A673 (cell line): ENCODE measurements around the gene PPP3R2. TPM values are rescaled to one million over a fixed set of nuclear protein-coding genes. Genes with fewer than 3 reads are reported as not detected.

Source experiments
- BruUV-seq: library from RNA; stranded (reverse); fragments of 400-500 nt; replicated peaks from 2 replicates; lab custom pipeline; 2021; lab: Mats Ljungman, UMichigan
- CTCF ChIA-PET: fragments of 300-600 bp; sonication (Branson Sonifier 250); formaldehyde crosslinking; loops from one replicate; lab custom pipeline; 2022; ENCODE audit warnings: antibody characterized with exemption; lab: Charles Lee
- POLR2A ChIA-PET: fragments of 300-600 bp; sonication (Branson Sonifier 250); formaldehyde crosslinking; loops from one replicate; lab custom pipeline; 2022; ENCODE audit warnings: antibody characterized with exemption; ENCODE audit not compliant: low non-redundant PET; lab: Charles Lee
- DNase-seq: peaks from one replicate; pipeline ENCODE4 v3.0.0-alpha.2; 2015; ENCODE audit warnings: low spot score
- H3K27ac ChIP-seq: fragments of 200-600 bp; sonication (generic); 2 replicates; pipeline ENCODE4 v1.5.1; 2016; ENCODE audit warnings: mixed run types, low read depth, mild to moderate bottlenecking, mixed read lengths, antibody characterized with exemption, low read length; ENCODE audit not compliant: poor library complexity, severe bottlenecking
- H3K27me3 ChIP-seq: fragments of 200-600 bp; sonication (generic); replicated peaks from 2 replicates; pipeline ENCODE4 v1.6.1; 2017; ENCODE audit warnings: mixed run types, low read depth, mild to moderate bottlenecking, mixed read lengths, antibody characterized with exemption, low read length; ENCODE audit not compliant: insufficient read depth, poor library complexity
- H3K36me3 ChIP-seq: fragments of 200-600 bp; sonication (generic); 2 replicates; pipeline ENCODE4 v1.6.1; 2016; ENCODE audit warnings: mixed run types, mild to moderate bottlenecking, mixed read lengths, antibody characterized with exemption, low read length; ENCODE audit not compliant: insufficient read depth, poor library complexity, severe bottlenecking
- H3K4me1 ChIP-seq: fragments of 200-600 bp; sonication (generic); 2 replicates; pipeline ENCODE4 v1.6.1; 2017; ENCODE audit warnings: mixed run types, mild to moderate bottlenecking, mixed read lengths, antibody characterized with exemption, low read length; ENCODE audit not compliant: insufficient read depth, poor library complexity, severe bottlenecking
- H3K4me3 ChIP-seq: fragments of 200-600 bp; sonication (generic); 2 replicates; pipeline ENCODE4 v1.5.1; 2016; ENCODE audit warnings: low read depth, mixed run types, mild to moderate bottlenecking, mixed read lengths, low read length; ENCODE audit not compliant: poor library complexity, severe bottlenecking
- H3K9me3 ChIP-seq: fragments of 200-600 bp; sonication (generic); 2 replicates; pipeline ENCODE4 v1.6.1; 2016; ENCODE audit warnings: mixed run types, low read depth, mild to moderate bottlenecking, mixed read lengths, antibody characterized with exemption, low read length; ENCODE audit not compliant: poor library complexity, severe bottlenecking
- EZH2 ChIP-seq: fragments of 200-600 bp; sonication (generic); IDR thresholded peaks from 2 replicates; pipeline ENCODE4 v1.6.1; 2017; ENCODE audit warnings: borderline replicate concordance, low read depth, mild to moderate bottlenecking, mixed read lengths, antibody characterized with exemption, low read length; ENCODE audit not compliant: poor library complexity, severe bottlenecking
- intact Hi-C: fragments of 100-400 bp; cut with micrococcal nuclease; formaldehyde crosslinking; loops from one replicate; pipeline ENCODE4 v1.10.0; 2022; ENCODE audit not compliant: unreplicated experiment
- total RNA-seq: library from RNA; stranded (reverse); gene quantifications from 2 replicates; pipeline ENCODE4 v1.2.3, GENCODE V29; 2021
- TF ChIP-seq, protein P1 (sequence below): fragments of 300-800, 200-600 bp; sonication (generic); conservative IDR thresholded peaks from 2 replicates; pipeline ENCODE4 v1.5.1; 2017; ENCODE audit warnings: low read depth, mild to moderate bottlenecking, antibody characterized with exemption, low read length, moderate library complexity, mixed read lengths

The PPP3R2 gene
- total RNA-seq, 1 experiment from 2014 or later = not detected

DNA sequence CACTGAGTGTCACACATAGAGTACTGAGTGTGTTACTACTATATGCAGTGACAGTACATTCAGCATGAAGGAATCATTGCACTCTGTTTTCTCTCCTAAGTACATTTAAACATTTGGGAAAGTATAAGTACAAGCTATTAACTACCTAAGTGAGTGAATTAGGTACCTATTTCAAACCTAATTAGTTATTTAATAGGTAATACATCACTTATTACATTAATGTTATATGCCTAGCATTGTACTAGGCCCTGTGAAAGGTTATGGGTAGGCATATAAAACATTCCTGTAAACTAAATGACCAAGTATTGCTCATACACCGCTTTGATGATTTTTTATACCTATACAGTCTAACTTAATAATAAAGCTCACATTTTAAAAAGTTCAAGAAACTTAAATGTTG, 25.7 kb upstream of the PPP3R2 start:
- ChIA-PET POLR2A (no interaction called here), CTCF (no interaction called here)
- Histone ChIP-seq H3K9me3 (no peaks in the 10 kb centered on the region), H3K27ac (no peak overlapping the region), H3K27me3 (no peaks in the 10 kb centered on the region), H3K36me3 (no peaks in the 10 kb centered on the region), H3K4me3 (no peak overlapping the region), H3K4me1 (no peaks in the 10 kb centered on the region)
- no peak for DNase-seq
- TF ChIP-seq, protein P1, sequence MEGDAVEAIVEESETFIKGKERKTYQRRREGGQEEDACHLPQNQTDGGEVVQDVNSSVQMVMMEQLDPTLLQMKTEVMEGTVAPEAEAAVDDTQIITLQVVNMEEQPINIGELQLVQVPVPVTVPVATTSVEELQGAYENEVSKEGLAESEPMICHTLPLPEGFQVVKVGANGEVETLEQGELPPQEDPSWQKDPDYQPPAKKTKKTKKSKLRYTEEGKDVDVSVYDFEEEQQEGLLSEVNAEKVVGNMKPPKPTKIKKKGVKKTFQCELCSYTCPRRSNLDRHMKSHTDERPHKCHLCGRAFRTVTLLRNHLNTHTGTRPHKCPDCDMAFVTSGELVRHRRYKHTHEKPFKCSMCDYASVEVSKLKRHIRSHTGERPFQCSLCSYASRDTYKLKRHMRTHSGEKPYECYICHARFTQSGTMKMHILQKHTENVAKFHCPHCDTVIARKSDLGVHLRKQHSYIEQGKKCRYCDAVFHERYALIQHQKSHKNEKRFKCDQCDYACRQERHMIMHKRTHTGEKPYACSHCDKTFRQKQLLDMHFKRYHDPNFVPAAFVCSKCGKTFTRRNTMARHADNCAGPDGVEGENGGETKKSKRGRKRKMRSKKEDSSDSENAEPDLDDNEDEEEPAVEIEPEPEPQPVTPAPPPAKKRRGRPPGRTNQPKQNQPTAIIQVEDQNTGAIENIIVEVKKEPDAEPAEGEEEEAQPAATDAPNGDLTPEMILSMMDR = no peak
- TF ChIP-seq EZH2 = no peak
- no TSS peak for BruUV-seq
- intact Hi-C loops = no loop called here

DNA sequence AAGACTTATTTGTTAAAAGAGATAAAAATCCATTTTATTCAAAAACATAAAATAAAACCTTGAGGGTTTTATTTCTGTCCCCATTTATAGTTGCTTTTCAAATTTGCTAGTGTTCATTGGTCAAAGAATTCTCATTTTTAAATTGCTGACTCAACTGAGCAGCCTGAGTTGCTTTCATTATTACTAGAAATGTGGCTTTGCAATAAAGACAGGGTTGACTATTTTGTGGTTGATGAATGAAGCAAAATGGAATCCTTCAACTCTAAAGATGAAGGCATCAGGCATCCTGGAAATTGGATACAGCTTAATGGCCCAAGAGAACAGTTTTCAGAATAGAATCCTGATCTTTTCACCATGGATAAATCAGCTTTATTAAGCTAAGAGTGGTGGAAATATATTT, 23.9 kb upstream of the PPP3R2 start:
- TF ChIP-seq, protein P1 = no peak
- TF ChIP-seq EZH2 = no peak
- no peak for DNase-seq
- H3K4me1 ChIP-seq = no peaks in the 10 kb centered on the region
- intact Hi-C loops = no loop called here
- no peak overlapping the region for H3K4me3 ChIP-seq
- no peak overlapping the region for H3K27ac ChIP-seq
- H3K27me3 ChIP-seq = peaks cover under 1% of the 10 kb centered on the region
- CTCF ChIA-PET = no interaction called here
- POLR2A ChIA-PET = no interaction called here
- no TSS peak for BruUV-seq
- H3K9me3 ChIP-seq = no peaks in the 10 kb centered on the region
- no peaks in the 10 kb centered on the region for H3K36me3 ChIP-seq

DNA sequence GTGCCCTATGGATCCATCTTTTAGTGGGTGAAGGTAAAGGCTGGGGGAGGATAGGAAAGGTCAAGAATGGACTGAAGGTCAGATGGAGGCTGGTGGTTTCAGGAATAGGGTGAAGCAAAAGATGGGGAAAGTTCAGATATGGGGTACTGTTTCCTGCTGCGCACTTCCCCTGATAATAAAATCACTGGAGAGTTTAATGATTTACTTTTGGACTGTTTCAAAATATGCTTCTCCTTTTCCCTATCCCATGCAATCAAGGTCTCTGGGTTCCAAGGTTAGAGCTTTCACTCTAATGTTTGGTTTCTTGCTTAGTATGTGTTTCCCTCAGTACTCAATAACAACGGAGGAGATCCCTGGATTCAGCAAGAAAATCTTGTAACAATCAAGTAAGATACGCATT, 10.8 kb upstream of the PPP3R2 start:
- H3K27me3 ChIP-seq = peaks cover 12% of the 10 kb centered on the region
- CTCF ChIA-PET = no interaction called here
- H3K36me3 ChIP-seq = no peaks in the 10 kb centered on the region
- no peak overlapping the region for H3K4me3 ChIP-seq
- no peaks in the 10 kb centered on the region for H3K9me3 ChIP-seq
- H3K4me1 ChIP-seq = no peaks in the 10 kb centered on the region
- H3K27ac ChIP-seq = no peak overlapping the region
- POLR2A ChIA-PET = no interaction called here
- TF ChIP-seq, protein P1 = no peak
- intact Hi-C loops = loop anchor here (10.0 kb wide), 1 partner anchor 369 kb away; no protein-coding TSS in a partner anchor
- no peak for DNase-seq
- no TSS peak for BruUV-seq
